Mucosa of stomach (tissue), 1 donor: ENCODE results near the gene HECA.
"Not testable (repeated sequence)": the region's sequence is repeated elsewhere in the genome, so short reads cannot be mapped to it uniquely, and the experiment has no call there.

Source experiments
- H3K27me3 ChIP-seq: one replicate; pipeline ENCODE4 v1.7.0; 2013; ENCODE audit warnings: mild to moderate bottlenecking, low read length; ENCODE audit not compliant: control insufficient read depth, insufficient read depth
- H3K36me3 ChIP-seq: one replicate; pipeline ENCODE4 v1.7.0; 2013; ENCODE audit warnings: low read length; ENCODE audit not compliant: control insufficient read depth, insufficient read depth
- H3K4me1 ChIP-seq: one replicate; pipeline ENCODE4 v1.7.0; 2013; ENCODE audit warnings: mild to moderate bottlenecking, low read length; ENCODE audit not compliant: control insufficient read depth, insufficient read depth
- H3K4me3 ChIP-seq: one replicate; pipeline ENCODE4 v1.7.0; 2013; ENCODE audit warnings: low read length
- H3K9ac ChIP-seq: one replicate; pipeline ENCODE4 v1.7.0; 2013; ENCODE audit warnings: mild to moderate bottlenecking, low read length, moderate library complexity
- H3K9me3 ChIP-seq: one replicate; pipeline ENCODE4 v1.7.0; 2013; ENCODE audit warnings: mild to moderate bottlenecking, low read length, moderate library complexity; ENCODE audit not compliant: control insufficient read depth
- donor health status: Pancreatic carcinoma.

Gene HECA

DNA sequence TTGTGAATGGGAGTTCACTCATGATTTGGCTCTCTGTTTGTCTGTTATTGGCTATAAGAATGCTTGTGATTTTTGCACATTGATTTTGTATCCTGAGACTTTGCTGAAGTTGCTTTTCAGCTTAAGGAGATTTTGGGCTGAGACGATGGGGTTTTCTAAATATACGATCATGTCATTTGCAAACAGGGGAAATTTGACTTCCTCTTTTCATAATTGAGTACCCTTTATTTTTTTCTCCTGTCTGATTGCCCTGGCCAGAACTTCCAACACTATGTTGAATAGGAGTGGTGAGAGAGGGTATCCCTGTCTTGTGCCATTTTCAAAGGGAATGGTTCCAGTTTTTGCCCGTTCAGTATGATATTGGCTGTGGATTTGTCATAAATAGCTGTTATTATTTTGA, 12.1 kb upstream of the HECA start:
- not testable (repeated sequence) for H3K4me1 ChIP-seq, H3K36me3 ChIP-seq, H3K9me3 ChIP-seq, H3K9ac ChIP-seq, H3K27me3 ChIP-seq, H3K4me3 ChIP-seq

DNA sequence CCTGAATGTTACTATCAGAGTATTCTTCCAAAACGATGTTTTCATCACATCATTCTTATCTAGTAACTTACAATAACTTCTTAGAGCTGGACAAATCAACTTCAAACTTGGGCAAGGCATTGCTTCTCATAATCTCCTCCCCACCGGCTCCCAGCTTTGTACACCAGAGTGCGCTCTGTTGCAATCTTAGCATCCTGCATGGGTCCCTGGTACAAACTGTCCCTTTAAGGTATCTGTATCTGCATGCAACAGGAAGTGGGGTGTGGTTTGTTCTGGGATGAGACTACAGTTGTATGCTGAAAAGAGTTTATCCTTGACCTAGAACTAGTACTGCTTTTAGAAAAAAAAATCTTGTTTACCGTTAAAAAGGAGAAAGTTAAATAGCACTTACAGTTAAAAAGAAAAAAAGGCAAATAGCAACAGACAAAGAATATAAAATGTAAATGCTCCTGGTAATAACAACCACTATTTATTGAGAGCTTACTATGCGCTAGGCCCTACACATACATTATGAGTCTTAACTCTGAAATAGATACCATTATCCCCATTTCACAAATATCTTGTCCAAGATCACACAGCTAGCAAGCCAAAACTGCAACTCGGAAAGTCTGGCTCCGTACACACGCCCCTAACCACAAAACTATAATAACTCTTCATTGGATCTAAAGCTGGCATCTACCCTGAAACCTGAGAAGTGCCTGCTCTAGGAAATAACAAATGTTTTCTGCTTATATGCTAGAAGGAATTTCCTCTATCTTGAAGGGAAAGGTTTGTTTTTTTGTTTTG, 9.8 kb upstream of the HECA start:
- Histone ChIP-seq H3K27me3 (no peaks in the 10 kb centered on the region), H3K4me3 (no peak overlapping the region), H3K9me3 (no peaks in the 10 kb centered on the region), H3K4me1 (no peaks in the 10 kb centered on the region), H3K9ac (no peak overlapping the region), H3K36me3 (no peaks in the 10 kb centered on the region)

DNA sequence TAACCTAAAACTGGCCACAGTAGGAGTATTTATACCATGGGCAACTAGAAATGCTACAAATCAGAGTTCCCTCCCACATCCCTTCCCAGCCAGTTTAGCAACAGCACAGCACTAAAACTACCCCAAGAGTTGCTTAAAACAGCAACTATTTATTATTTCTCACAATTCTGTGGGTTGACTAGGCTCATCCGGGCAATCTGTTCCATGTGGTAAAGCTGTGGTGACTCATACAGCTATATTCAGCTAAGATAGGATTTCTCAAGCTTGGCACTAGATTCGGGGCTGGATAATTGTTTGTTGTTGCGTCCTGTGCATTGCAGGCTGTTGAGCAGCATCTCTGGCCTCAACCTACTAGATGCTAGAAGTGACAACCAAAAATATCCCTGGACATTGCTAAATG, 8.6 kb upstream of the HECA start:
- Histone ChIP-seq H3K27me3 (no peaks in the 10 kb centered on the region), H3K36me3 (no peaks in the 10 kb centered on the region), H3K9ac (no peak overlapping the region), H3K9me3 (no peaks in the 10 kb centered on the region), H3K4me1 (no peaks in the 10 kb centered on the region), H3K4me3 (no peak overlapping the region)

DNA sequence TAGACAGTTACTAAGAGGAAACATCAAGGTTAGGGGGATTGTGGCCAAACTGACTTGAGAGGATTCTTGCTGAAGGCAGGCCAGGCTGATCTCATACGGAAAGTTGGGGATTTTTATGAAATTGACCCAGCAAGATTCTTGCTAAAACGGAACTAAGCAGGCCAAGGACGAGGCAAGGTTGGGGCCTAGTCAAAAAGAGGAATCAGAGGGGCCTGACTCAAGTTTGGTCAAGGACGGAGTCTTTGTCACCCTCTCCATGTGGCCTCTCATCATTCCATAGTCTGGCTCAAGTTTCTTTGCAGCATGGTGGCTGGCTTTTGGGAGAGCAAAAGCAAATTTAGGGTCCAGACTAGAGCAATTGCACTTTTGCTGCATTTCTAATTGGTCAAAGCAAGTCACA, 7.9 kb upstream of the HECA start:
- Histone ChIP-seq H3K4me1 (no peaks in the 10 kb centered on the region), H3K9me3 (no peaks in the 10 kb centered on the region), H3K4me3 (no peak overlapping the region), H3K9ac (no peak overlapping the region), H3K27me3 (no peaks in the 10 kb centered on the region), H3K36me3 (no peaks in the 10 kb centered on the region)

DNA sequence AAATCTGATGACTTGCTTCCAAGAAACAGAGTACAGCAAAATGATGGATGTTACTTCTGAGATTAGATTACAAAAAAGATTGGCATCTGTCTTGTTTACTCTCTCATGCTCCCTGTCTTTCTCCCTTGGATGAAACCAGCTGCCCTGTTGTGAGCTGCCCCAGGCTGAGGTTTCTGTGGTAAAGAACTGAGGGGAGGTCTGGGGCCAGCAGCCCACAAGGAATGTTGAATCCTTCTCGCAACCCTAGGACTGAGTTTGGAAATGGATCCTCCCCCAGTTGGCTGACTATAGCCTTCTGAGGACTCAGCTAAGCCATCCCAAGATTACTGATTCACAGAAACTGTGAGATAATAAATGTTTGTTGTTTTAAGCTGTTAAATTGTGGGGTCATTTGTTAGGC, 5.6 kb upstream of the HECA start:
- Histone ChIP-seq H3K36me3 (no peaks in the 10 kb centered on the region), H3K9ac (no peak overlapping the region), H3K27me3 (no peaks in the 10 kb centered on the region), H3K4me1 (no peaks in the 10 kb centered on the region), H3K4me3 (no peak overlapping the region), H3K9me3 (no peaks in the 10 kb centered on the region)

DNA sequence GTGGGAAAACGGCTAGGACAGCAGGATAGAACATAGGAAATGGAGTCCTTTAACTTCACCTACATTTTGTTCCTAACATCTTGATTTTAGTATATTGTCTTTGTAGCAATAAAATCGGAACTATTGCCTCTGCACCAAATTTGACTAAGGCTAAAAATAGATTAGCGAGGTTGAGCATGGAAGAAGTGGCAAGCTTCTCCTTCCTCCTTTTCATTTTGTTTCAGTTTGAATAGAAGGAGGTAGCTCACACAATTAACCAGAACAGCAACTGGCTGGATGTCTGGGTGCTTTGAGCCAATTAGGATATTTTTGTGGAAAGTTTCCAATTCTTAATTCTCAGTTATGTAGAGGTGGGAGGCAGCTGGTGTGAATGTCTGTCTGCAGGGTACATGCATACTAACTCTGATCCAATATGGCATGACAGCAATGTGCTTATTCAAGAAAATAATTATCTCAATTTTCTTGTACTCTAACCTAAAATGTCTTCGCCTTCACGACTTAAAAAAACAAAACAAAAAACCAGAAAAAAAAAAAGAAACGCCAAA, 3.1 kb upstream of the HECA start:
- Histone ChIP-seq H3K36me3 (no peaks in the 10 kb centered on the region), H3K4me3 (no peak overlapping the region), H3K27me3 (no peaks in the 10 kb centered on the region), H3K4me1 (peaks cover 3% of the 10 kb centered on the region), H3K9ac (no peak overlapping the region), H3K9me3 (no peaks in the 10 kb centered on the region)

DNA sequence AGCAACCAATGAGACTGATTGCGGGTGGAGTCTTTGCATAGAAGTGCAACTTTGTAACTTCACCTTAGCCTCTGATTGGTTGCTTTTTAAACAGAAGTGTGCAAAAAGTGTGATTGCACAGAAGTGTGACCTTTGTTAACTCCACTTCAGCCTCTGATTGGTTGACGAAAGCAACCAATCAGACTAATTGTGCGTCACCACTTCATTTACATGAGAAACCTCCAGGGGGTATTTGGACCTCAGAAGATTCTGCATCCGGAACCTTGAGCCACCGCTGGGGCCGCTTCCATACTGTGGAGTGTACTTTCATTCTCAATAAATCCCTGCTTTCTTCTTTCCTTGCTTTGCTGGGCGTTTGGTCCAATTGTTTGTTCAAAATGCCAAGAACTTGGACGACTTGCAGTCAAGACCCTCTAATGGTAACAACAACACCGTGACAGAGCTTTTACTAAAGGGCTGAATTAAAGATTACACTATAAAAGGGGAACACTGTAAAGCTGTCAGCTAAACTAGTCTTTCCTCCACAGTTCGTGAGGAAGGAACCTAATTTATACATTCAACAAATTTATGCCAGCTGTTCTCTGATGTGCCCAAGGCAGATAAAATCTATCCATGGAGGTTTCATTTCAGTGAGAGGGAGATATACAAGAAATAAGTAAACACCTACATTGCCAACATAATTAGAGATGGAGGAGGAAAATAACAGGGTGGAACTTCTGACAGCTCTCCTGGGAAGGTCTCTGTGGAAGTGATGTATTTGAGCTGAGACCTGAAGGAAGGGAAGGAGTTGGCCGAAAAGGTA, 1.4 kb upstream of the HECA start:
- Histone ChIP-seq H3K9me3 (no peaks in the 10 kb centered on the region), H3K9ac (no peak overlapping the region), H3K4me3 (no peak overlapping the region), H3K4me1 (peaks cover 12% of the 10 kb centered on the region), H3K27me3 (no peaks in the 10 kb centered on the region), H3K36me3 (no peaks in the 10 kb centered on the region)

DNA sequence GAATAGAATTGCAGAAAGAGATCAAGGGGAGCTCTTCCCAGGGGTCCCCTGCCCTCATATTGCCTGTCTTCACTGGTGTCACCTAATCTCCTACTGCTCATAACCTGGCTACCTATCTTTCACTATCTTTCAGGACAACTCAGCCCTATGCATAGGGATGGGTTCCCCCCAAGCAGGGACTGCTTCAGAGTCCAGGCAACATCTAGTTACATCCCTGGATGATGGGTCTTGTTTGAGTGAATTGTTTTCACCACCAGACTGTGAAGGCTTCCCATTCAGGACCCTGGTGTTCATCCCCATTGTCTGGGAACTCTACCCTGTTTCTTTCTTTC, 850 bp upstream of the HECA start:
- Histone ChIP-seq H3K4me3 (no peak overlapping the region), H3K9me3 (no peaks in the 10 kb centered on the region), H3K27me3 (no peaks in the 10 kb centered on the region), H3K9ac (no peak overlapping the region), H3K4me1 (peaks cover 12% of the 10 kb centered on the region), H3K36me3 (no peaks in the 10 kb centered on the region)

DNA sequence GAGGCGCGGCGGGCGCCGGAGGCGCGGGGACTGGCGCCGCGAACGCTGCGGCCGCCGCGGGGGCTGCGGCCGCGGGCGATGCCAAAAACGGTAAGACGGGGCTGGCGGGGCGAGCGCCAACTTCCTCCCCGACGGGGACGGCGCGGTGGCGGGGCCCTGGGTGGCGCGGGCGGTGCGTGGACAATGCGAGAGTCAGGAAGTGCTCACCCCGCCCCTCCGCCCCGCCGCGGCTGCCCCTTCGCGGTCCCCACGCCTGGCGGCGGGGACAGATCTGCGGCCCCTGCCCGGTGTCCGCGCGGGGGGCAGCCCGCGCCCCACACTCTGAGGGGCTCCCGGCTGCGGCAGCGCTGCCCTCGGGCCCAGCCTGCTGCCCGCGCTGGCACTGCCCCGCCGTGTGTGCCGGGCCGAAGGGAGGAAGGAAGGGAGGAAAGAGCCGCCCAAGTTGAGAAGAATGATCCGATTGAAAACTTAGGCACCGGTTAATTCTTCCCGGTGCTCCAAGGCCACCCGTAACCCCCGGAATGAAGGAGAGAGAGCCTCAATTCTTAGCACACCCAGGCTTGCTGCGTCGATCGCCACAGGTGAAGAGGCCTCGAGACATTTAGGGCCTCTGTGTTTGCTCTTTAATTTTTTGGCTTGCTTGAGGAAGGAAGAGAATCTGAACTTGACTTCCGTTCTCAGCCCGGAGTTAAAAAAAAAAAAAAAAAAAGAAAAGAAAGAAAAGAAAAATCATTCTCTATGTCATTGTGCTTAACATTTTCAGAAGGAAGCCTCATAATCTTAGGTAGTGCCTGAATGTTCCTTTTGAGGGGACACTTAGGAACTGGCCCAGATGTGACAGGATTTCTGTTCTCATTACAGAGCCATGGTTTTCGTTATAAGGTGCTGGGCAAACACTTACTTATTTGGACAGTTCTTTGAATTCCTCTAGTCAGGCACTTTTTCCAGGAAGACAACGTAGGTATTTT, 982 bp downstream of the HECA start:
- Histone ChIP-seq H3K9ac (peak overlapping the region; percentile 97), H3K9me3 (no peaks in the 10 kb centered on the region), H3K36me3 (no peaks in the 10 kb centered on the region), H3K27me3 (no peaks in the 10 kb centered on the region), H3K4me1 (peaks cover 15% of the 10 kb centered on the region), H3K4me3 (peak overlapping the region; percentile 65)

DNA sequence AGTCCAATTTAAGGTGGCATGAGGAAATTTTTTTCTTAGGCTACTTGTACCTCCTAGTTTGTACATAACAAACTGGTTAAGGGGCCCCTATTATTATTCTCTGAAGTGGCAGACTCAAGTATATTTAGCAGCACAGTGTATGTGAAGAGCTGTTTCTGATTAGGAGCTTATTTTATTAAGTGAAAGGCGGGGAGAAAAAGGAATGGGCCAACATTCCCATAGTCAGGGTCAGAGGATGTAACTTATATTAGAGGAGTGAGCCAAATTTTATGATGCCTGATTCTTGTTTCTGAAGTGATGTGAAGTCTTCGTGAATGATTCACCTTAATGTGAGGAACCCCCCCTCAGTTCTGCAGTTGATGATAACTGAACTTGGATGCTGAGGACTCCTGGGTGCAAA, 2.8 kb downstream of the HECA start:
- H3K27me3 ChIP-seq, result no peaks in the 10 kb centered on the region
- H3K36me3 ChIP-seq, result no peaks in the 10 kb centered on the region
- no peaks in the 10 kb centered on the region for H3K9me3 ChIP-seq
- no peak overlapping the region for H3K9ac ChIP-seq
- no peak overlapping the region for H3K4me3 ChIP-seq
- H3K4me1 ChIP-seq, result peaks cover 15% of the 10 kb centered on the region

DNA sequence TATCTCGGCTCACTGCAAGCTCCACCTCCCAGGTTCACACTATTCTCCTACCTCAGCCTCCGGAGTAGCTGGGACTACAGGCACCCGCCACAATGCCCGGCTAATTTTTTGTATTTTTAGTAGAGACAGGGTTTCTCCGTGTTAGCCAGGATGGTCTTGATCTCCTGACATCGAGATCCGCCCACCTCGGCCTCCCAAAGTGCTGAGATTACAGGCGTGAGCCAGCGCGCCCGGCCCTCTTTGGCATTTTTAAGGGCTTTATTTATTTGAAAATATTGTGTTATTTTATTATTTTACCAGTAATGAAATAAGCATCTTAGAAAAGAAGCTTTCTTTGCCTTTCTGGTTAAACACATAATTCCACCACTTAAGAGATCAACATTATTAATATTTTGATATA, 6.0 kb downstream of the HECA start:
- not testable (repeated sequence) for H3K27me3 ChIP-seq, H3K9me3 ChIP-seq, H3K36me3 ChIP-seq, H3K4me3 ChIP-seq, H3K9ac ChIP-seq
- H3K4me1 ChIP-seq, result peaks cover 18% of the 10 kb centered on the region
